H1 (cell line): ENCODE data around the gene DCTN5. TPM values are rescaled to one million over a fixed set of nuclear protein-coding genes. Genes with fewer than 3 reads are reported as not detected.

Experiments
- CTCF ChIA-PET: fragments of 300-600 bp; sonication (Branson Sonifier 250); formaldehyde crosslinking; loops from one replicate; lab custom pipeline; 2021; ENCODE audit not compliant: partially characterized antibody; lab: Charles Lee
- POLR2A ChIA-PET: fragments of 300-600 bp; sonication (Branson Sonifier 250); formaldehyde crosslinking; loops from one replicate; lab custom pipeline; 2021; ENCODE audit warnings: inconsistent platforms; ENCODE audit not compliant: partially characterized antibody; lab: Charles Lee
- DNase-seq, 2 experiments: peaks; one replicate each; pipeline versions ENCODE4 v3.0.0 to v3.0.0-alpha.2; 2010 to 2022; ENCODE audit warnings: low spot score in 2 of 2, low read depth in 1 of 2, mixed read lengths in 1 of 2
- FAIRE-seq: peaks from 2 replicates; lab custom pipeline; 2011; peaks lifted over from hg19 to GRCh38; lab: Jason Lieb, UNC
- H2AFZ ChIP-seq: 2 replicates; pipeline ENCODE4 v1.8.1; 2012; ENCODE audit warnings: low read length, inconsistent platforms
- H2AK5ac ChIP-seq: 2 replicates; pipeline ENCODE4 v1.6.1; 2013; ENCODE audit warnings: low read depth, low read length
- H2BK120ac ChIP-seq: replicated peaks from 2 replicates; pipeline ENCODE3; 2013; ENCODE audit warnings: low read depth, low read length, inconsistent platforms
- H2BK12ac ChIP-seq: 2 replicates; pipeline ENCODE4 v1.6.1; 2013; ENCODE audit warnings: low read depth, low read length
- H2BK15ac ChIP-seq: 2 replicates; pipeline ENCODE4 v1.6.1; 2013; ENCODE audit warnings: low read length
- H2BK20ac ChIP-seq: 2 replicates; pipeline ENCODE4 v1.6.1; 2013; ENCODE audit warnings: low read length
- H2BK5ac ChIP-seq: 2 replicates; pipeline ENCODE4 v1.6.1; 2013; ENCODE audit warnings: low read depth, low read length
- H3K14ac ChIP-seq: 2 replicates; pipeline ENCODE4 v1.6.1; 2013; ENCODE audit warnings: inconsistent platforms; ENCODE audit not compliant: insufficient read length
- H3K18ac ChIP-seq: 2 replicates; pipeline ENCODE4 v1.6.1; 2013; ENCODE audit warnings: low read length; ENCODE audit errors: extremely low read depth
- H3K23ac ChIP-seq: 2 replicates; pipeline ENCODE4 v1.6.1; 2013; ENCODE audit warnings: inconsistent platforms; ENCODE audit not compliant: insufficient read length
- H3K23me2 ChIP-seq: 2 replicates; pipeline ENCODE4 v1.6.1; 2013; ENCODE audit warnings: low read depth, low read length
- H3K27ac ChIP-seq: 2 replicates; pipeline ENCODE4 v1.6.1; 2011; ENCODE audit warnings: low read depth, low read length, inconsistent platforms
- H3K27me3 ChIP-seq, 4 experiments: replicated peaks in 1 of 4; 1 replicate in 1 of 4; 2 replicates in 3 of 4; pipeline versions ENCODE4 v1.6.1 to v1.8.1; 2011 to 2013; ENCODE audit warnings: low read length in 3 of 4, mild to moderate bottlenecking in 3 of 4, inconsistent platforms in 2 of 4, mixed read lengths in 2 of 4, moderate library complexity in 1 of 4; ENCODE audit not compliant: control insufficient read depth in 3 of 4, insufficient read depth in 3 of 4; ENCODE audit errors: extremely low read depth in 1 of 4
- H3K36me3 ChIP-seq, 4 experiments: 2 replicates each; pipeline versions ENCODE4 v1.6.1 to v1.8.1; 2011 to 2013; ENCODE audit warnings: mild to moderate bottlenecking in 4 of 4, low read length in 3 of 4, moderate library complexity in 2 of 4, control low read depth in 1 of 4, inconsistent platforms in 1 of 4; ENCODE audit not compliant: insufficient read depth in 4 of 4, control insufficient read depth in 2 of 4
- H3K4ac ChIP-seq: replicated peaks from 2 replicates; pipeline ENCODE3; 2013; ENCODE audit warnings: low read length, low read depth, mixed read lengths, inconsistent platforms; ENCODE audit not compliant: insufficient read length
- H3K4me1 ChIP-seq, 4 experiments: replicated peaks in 1 of 4; 1 replicate in 1 of 4; 2 replicates in 3 of 4; pipeline versions ENCODE4 v1.6.1 to v1.8.1; 2011 to 2013; ENCODE audit warnings: low read length in 3 of 4, inconsistent platforms in 2 of 4, mixed read lengths in 1 of 4; ENCODE audit not compliant: insufficient read depth in 4 of 4, control insufficient read depth in 3 of 4
- H3K4me2 ChIP-seq, 2 experiments: 2 replicates each; pipeline versions ENCODE4 v1.6.1 to v1.8.1; 2011 to 2013; ENCODE audit warnings: low read depth in 2 of 2, low read length in 2 of 2, control low read depth in 1 of 2, inconsistent platforms in 1 of 2, mild to moderate bottlenecking in 1 of 2; ENCODE audit not compliant: insufficient read depth in 1 of 2
- H3K4me3 ChIP-seq, 4 experiments: fragments of 200-600, 300-600 bp in 1 of 4; sonication (generic), shearing (Covaris generic), sonication (Bioruptor Twin) in 1 of 4; 2 replicates each; pipeline versions ENCODE4 v1.5.1 to v1.8.1; 2011 to 2016; ENCODE audit warnings: low read length in 4 of 4, low read depth in 3 of 4, control low read depth in 2 of 4, inconsistent platforms in 2 of 4, mild to moderate bottlenecking in 2 of 4, mixed read lengths in 1 of 4, moderate library complexity in 1 of 4; ENCODE audit not compliant: insufficient read depth in 2 of 4; ENCODE audit errors: extremely low read depth in 1 of 4
- H3K56ac ChIP-seq: replicated peaks from 2 replicates; pipeline ENCODE3; 2013; ENCODE audit warnings: low read depth, mild to moderate bottlenecking, mixed read lengths, low read length, inconsistent platforms; ENCODE audit not compliant: insufficient read length
- H3K79me1 ChIP-seq: 2 replicates; pipeline ENCODE4 v1.6.1; 2013; ENCODE audit warnings: low read depth, low read length, control low read depth
- H3K79me2 ChIP-seq, 2 experiments: 2 replicates each; pipeline versions ENCODE4 v1.6.1 to v1.8.1; 2012 to 2013; ENCODE audit warnings: low read length in 2 of 2, mild to moderate bottlenecking in 2 of 2, inconsistent platforms in 1 of 2; ENCODE audit not compliant: insufficient read depth in 2 of 2, control insufficient read depth in 1 of 2
- H3K9ac ChIP-seq, 4 experiments: replicated peaks in 1 of 4; 1 replicate in 1 of 4; 2 replicates in 3 of 4; pipeline versions ENCODE4 v1.6.1 to v1.8.1; 2011 to 2013; ENCODE audit warnings: low read depth in 3 of 4, low read length in 3 of 4, control low read depth in 2 of 4, mild to moderate bottlenecking in 2 of 4, moderate library complexity in 2 of 4, inconsistent platforms in 1 of 4; ENCODE audit errors: extremely low read depth in 1 of 4
- H3K9me3 ChIP-seq, 2 experiments: 2 replicates each; pipeline versions ENCODE4 v1.6.1 to v1.8.1; 2012 to 2013; ENCODE audit warnings: mild to moderate bottlenecking in 2 of 2, moderate library complexity in 2 of 2, control low read depth in 1 of 2, inconsistent platforms in 1 of 2, low read depth in 1 of 2, low read length in 1 of 2, mixed read lengths in 1 of 2; ENCODE audit not compliant: insufficient read depth in 2 of 2
- H4K20me1 ChIP-seq, 2 experiments: replicated peaks in 1 of 2; 2 replicates each; pipeline versions ENCODE3 to v1.8.1; 2011 to 2013; ENCODE audit warnings: inconsistent platforms in 2 of 2, low read length in 2 of 2, mild to moderate bottlenecking in 1 of 2; ENCODE audit not compliant: insufficient read depth in 2 of 2, control insufficient read depth in 1 of 2
- H4K5ac ChIP-seq: 2 replicates; pipeline ENCODE4 v1.6.1; 2013; ENCODE audit warnings: low read length, low read depth, mixed read lengths, inconsistent platforms; ENCODE audit not compliant: insufficient read length
- H4K8ac ChIP-seq: 2 replicates; pipeline ENCODE4 v1.8.0; 2013; ENCODE audit warnings: mild to moderate bottlenecking, moderate library complexity, low read length, inconsistent platforms; ENCODE audit not compliant: insufficient read depth; ENCODE audit errors: extremely low read depth
- H4K91ac ChIP-seq: replicated peaks from 2 replicates; pipeline ENCODE3; 2013; ENCODE audit warnings: low read length, mixed read lengths, inconsistent platforms; ENCODE audit not compliant: insufficient read length
- EP300 ChIP-seq, 2 experiments: IDR thresholded peaks; 1 replicate in 1 of 2; 2 replicates in 1 of 2; pipeline ENCODE4 v1.6.1; 2011 to 2012; ENCODE audit warnings: low read depth in 2 of 2, low read length in 2 of 2, mild to moderate bottlenecking in 2 of 2, borderline replicate concordance in 1 of 2, inconsistent platforms in 1 of 2, moderate library complexity in 1 of 2
- FOSL1 ChIP-seq: IDR thresholded peaks from 2 replicates; pipeline ENCODE4 v1.6.1; 2011; ENCODE audit warnings: mild to moderate bottlenecking, low read depth, low read length, moderate library complexity; ENCODE audit not compliant: insufficient read depth
- RNF2 ChIP-seq: fragments of 200-900, 300-1000 bp; sonication (generic); IDR thresholded peaks from 2 replicates; pipeline ENCODE4 v1.7.1; 2016; ENCODE audit warnings: borderline replicate concordance, low read depth, mild to moderate bottlenecking, antibody characterized with exemption, low read length; ENCODE audit not compliant: poor library complexity, severe bottlenecking; ENCODE audit errors: missing control alignments
- SP4 ChIP-seq: IDR thresholded peaks from 2 replicates; pipeline ENCODE4 v1.6.1; 2012; ENCODE audit warnings: low read length, inconsistent platforms
- WGBS, 2 experiments: shearing (Covaris generic) in 1 of 2; methylation state at CpG; one replicate each; pipeline versions ENCODE4 v1.1.6 to v1.1.7; 2013 to 2015; ENCODE audit warnings: low lambda C conversion rate in 2 of 2, mixed read lengths in 2 of 2, inconsistent platforms in 1 of 2, low coverage in 1 of 2, missing lambda C conversion rate in 1 of 2; ENCODE audit not compliant: insufficient replicate concordance in 2 of 2, insufficient coverage in 1 of 2, insufficient read length in 1 of 2; ENCODE audit errors: extremely low coverage in 1 of 2, missing lambda C conversion rate in 1 of 2; 5-methylcytosine and 5-hydroxymethylcytosine counted together
- polyA plus RNA-seq, 7 experiments: library from polyadenylated mRNA; depleted of rRNA in 3 of 7; stranded (reverse) in 5 of 7; unstranded in 2 of 7; fragments of >200 nt in 5 of 7; fragments of 200-250 nt in 2 of 7; gene quantifications; 1 replicate in 5 of 7; 2 replicates in 1 of 7; 4 replicates in 1 of 7; pipeline versions ENCODE4 v1.2.1 to v1.2.3, GENCODE V29; 2011 to 2013; ENCODE audit warnings: missing spikeins in 2 of 7, mixed read lengths in 2 of 7
- total RNA-seq: library from RNA; stranded (reverse); fragmentation: NEBNext Ultra II Directional; extraction: Animal tissue kit (Norgen Biotek cat#: 25700); gene quantifications from 2 replicates; pipeline ENCODE4 v1.2.1, GENCODE V29; 2021
- TF ChIP-seq, protein P1 (sequence below): IDR thresholded peaks from 2 replicates; pipeline ENCODE4 v1.6.1; 2011; ENCODE audit warnings: low read depth, mild to moderate bottlenecking, low read length; ENCODE audit not compliant: insufficient read depth

Gene DCTN5
- total and polyA plus RNA-seq, 2 of the 8 experiments (the other 6 are each of a cell fraction or from before 2014, with no cell fraction given), result 36.0 to 74.0 TPM

DNA sequence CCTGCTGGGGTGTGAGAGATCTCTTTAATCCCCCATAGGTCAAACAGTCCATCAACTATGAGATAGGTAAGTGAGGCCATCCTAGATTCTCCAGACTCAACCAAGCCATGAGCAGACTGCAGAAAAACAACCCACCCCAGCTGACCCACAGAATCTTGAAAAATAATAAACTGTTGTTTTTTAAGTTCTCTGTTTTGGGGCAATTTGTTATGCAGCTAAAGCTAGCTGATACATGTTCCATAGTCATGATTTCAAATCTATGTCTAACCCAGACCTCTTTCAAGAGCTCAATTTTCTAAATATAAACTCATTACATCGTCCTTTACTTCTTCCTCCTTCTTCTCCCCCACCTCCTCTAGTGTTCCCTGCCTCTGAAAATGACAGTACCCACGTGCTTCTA lies 61.7 kb downstream of the DCTN5 start:
- H4K8ac ChIP-seq, result no peak overlapping the region
- no peak overlapping the region for H3K18ac ChIP-seq
- H3K79me1 ChIP-seq, result no peaks in the 10 kb centered on the region
- no peak overlapping the region for H2BK5ac ChIP-seq
- H3K23ac ChIP-seq, result no peak overlapping the region
- no peak for DNase-seq
- ChIA-PET POLR2A (interaction anchor here (0.7 to 1.4 kb wide), 2 partner anchors 9 to 62 kb away, joined by 3 to 5 read pairs; partner anchors contain the start of genes DCTN5 and PALB2), CTCF (no interaction called here)
- H4K5ac ChIP-seq, result no peak overlapping the region
- no peak overlapping the region for H2BK20ac ChIP-seq
- no peaks in the 10 kb centered on the region for H3K27me3 ChIP-seq
- no peak overlapping the region for H3K14ac ChIP-seq
- no peaks in the 10 kb centered on the region for H4K20me1 ChIP-seq
- no peak overlapping the region for H3K27ac ChIP-seq
- no peak overlapping the region for H2AFZ ChIP-seq
- H3K36me3 ChIP-seq, result no peaks in the 10 kb centered on the region
- 77 to 100% methylated on average over 1 to 2 of the region's 2 CpGs for WGBS, 2 experiments
- TF ChIP-seq SP4, result no peak
- TF ChIP-seq FOSL1, result no peak
- TF ChIP-seq, protein P1, sequence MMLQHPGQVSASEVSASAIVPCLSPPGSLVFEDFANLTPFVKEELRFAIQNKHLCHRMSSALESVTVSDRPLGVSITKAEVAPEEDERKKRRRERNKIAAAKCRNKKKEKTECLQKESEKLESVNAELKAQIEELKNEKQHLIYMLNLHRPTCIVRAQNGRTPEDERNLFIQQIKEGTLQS, result no peak
- TF ChIP-seq RNF2, result no peak
- TF ChIP-seq EP300 (IDR thresholded peaks at IDR 0.05; ENCODE audit: borderline replicate concordance in 1 of 2, low read depth in 2 of 2, low read length in 2 of 2), result no peak
- no peaks in the 10 kb centered on the region for H3K79me2 ChIP-seq
- no peak for FAIRE-seq
- H3K23me2 ChIP-seq, result no peaks in the 10 kb centered on the region
- H4K91ac ChIP-seq, result no peak overlapping the region
- no peak overlapping the region for H2BK12ac ChIP-seq
- H3K4me2 ChIP-seq, result no peak overlapping the region
- H3K9ac ChIP-seq, result no peak overlapping the region
- H3K4ac ChIP-seq, result no peak overlapping the region
- H2BK15ac ChIP-seq, result no peak overlapping the region
- H3K9me3 ChIP-seq, result no peaks in the 10 kb centered on the region
- H3K4me3 ChIP-seq, result no peak overlapping the region
- H2BK120ac ChIP-seq, result no peak overlapping the region
- no peak overlapping the region for H2AK5ac ChIP-seq
- no peak overlapping the region for H3K56ac ChIP-seq
- peaks cover 0 to 5% (median 3%) of the 10 kb centered on the region in 4 experiments; a peak in 5 of 7 replicates for H3K4me1 ChIP-seq
